ENCODE results near the gene RBM45. TPM values are rescaled to one million over a fixed set of nuclear protein-coding genes. Genes with fewer than 3 reads are reported as not detected.
"Not testable (repeated sequence)": the region's sequence is repeated elsewhere in the genome, so short reads cannot be mapped to it uniquely, and the experiment has no call there.

The RBM45 gene, protein sequence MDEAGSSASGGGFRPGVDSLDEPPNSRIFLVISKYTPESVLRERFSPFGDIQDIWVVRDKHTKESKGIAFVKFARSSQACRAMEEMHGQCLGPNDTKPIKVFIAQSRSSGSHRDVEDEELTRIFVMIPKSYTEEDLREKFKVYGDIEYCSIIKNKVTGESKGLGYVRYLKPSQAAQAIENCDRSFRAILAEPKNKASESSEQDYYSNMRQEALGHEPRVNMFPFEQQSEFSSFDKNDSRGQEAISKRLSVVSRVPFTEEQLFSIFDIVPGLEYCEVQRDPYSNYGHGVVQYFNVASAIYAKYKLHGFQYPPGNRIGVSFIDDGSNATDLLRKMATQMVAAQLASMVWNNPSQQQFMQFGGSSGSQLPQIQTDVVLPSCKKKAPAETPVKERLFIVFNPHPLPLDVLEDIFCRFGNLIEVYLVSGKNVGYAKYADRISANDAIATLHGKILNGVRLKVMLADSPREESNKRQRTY
- 1 to 10 TPM; 5.6 to 6.4 TPM for total RNA-seq
- long read RNA-seq, transcript RBM45-201 (10 exons, 1,785 nt): major isoform, 13 of 16 reads
- long read RNA-seq, partial matches to known transcripts: 1 of 16 reads
- long read RNA-seq, other reads (novel, unspliced or antisense): 1 of 16 reads

DNA sequence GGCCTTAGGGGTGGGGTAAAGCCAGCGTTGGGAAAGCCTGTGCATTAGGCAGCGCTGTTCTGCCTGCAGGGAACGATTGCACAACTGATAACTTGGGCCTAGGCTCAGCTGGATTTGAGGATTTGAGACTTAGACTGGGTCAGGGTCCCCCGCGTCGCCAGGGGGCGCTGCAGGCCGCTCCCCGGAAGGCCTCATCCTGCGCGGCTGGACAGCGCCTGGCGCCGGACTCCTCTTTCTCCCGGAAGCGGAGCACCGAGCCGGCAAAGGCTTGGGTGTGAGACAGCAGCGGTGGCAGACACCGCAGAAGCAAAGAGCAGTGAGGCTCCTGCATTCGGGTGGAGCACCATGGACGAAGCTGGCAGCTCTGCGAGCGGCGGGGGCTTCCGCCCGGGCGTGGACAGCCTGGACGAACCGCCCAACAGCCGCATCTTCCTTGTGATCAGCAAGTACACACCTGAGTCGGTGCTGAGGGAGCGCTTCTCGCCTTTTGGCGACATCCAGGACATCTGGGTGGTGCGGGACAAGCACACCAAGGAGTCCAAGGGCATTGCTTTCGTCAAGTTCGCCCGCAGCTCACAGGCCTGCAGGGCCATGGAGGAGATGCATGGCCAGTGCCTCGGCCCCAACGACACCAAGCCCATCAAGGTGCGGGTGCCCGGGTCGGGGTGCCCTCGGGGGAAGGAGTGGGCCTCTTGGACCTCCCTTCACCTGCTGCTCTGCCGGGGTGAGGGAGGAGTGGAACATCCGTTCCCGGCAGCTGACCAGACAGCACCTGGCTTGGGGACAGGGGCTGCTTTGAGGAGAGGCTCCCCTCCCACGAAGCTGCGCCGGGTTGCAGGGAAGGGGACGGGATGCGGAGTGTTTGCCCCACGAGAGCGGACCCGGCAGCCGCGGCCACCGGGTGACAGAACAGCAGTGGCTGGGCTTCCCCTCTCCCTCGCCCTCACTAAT, at the start of gene RBM45:
Gene RBM45, plus strand, starts transcription at position 236 of the 951 bp plus-strand sequence. Its CDS starts 110 bp downstream, at position 346.
- intact Hi-C loops (cut with DNase I): loop anchor here in 1 of 2 donors (2.0 kb wide), 1 partner anchor 302 kb away; no protein-coding TSS in a partner anchor
- peak; percentile 99 for ATAC-seq

DNA sequence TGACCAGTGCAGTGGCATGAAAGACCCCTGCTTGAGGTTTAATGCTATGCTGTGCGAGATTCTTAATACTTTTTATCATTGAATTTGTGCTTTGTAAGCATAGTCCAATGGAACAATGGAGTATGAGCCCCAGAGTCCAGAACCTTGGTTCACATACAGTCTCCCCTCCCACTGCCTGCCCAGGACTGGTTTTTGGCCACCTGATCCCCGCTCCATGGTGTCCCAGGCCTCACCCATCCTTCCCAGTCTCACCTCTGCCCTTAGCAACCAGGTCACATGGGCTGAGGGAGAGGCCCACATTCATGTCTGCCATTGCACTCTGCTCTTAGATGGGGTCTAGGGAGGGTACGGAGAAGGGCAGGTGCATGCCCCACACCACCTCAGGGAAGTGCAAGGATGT, 45.9 kb upstream of the RBM45 start:
- intact Hi-C loops (cut with DNase I): no loop called here
- no peak for ATAC-seq
- no peak for DNase-seq

More for the DNA sequence above, at the start of gene RBM45:
- peak; percentile 95 for DNase-seq

DNA sequence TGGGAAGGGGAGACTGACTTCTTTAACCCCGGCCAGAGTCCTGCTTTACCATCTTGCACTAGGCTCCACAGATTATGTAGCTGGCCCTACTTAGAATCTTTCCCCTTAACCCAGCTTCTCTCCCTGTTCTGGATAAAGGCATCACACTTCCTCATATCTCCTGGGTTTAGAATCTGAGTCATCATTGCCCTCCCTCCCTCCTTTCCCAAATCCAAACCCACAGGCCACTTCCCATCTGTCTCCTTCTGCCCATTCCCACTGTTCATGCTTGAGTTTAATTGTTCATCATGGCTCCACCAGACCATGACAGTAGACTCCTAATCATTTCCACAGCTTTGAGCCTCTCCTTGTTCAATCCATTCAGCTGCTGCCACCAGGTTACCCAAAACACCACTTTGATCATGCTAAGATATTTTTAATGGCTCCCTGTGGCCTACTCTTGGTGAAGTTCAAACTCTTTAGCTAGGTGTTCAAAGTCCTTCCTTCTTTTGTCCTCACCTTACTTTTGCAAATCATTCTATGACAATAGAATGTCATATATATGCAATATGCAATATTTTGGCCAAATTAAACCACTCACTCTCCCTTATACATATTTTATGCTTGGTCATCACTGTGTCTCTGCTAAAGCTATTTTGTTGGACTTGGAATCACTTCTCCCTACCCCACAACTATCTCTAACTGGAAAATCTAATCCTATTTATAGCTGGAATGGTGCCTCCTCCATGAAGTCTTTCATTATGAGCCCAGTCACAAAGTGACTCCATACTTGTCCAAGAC, 45.2 kb upstream of the RBM45 start:
- no peak for DNase-seq
- no peak for ATAC-seq
- intact Hi-C loops (cut with DNase I): no loop called here

DNA sequence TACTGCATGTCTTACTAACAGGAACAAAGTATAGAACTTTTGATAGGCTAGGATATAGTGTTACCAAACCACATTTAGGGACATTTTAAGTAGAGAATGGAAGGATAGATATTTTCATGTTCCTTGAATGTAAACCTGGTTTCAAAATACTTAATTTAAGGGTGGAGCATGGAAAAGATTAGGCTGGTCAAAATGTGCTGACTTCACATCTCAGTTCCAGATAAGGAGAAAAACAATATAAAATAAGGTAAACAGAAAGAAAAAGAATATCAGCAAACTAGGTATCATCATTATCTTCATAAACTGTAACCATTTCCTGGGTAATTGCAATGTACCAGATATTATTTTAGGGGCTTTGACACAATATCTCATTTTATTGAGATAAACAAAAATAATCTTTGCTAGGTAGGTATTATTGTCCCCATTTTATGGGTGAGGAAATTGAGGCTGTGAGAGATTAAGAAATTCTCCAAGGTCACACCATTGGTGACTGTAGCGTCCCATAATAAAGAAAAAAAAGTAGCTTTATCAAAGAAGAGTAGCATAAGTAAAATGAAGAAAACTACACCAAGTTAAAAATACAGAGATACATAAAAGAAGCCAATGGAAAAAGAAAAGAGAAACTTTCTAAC, 43.3 kb upstream of the RBM45 start:
- no peak for DNase-seq
- no peak for ATAC-seq
- intact Hi-C loops (cut with DNase I): no loop called here

DNA sequence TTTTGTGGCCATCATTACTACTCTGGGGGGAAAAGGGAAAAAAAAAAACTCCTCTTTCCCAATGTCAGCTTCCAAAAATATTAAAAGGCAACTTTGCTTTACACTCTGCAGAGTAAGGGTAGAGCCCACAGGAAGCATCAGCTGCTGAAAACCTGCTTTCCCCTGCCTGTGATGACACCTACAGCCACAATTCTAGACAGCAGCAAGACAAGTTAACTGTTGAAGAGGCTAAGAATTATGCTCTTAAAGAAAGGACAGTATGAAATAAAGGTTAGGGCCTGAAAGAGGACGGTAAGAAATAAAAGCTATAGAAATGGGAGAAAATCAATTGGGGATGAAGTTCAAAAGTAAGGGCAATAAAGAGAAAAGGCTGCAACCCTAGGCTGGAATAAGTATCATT, 42.7 kb upstream of the RBM45 start:
- no peak for ATAC-seq
- no peak for DNase-seq
- intact Hi-C loops (cut with DNase I): no loop called here

DNA sequence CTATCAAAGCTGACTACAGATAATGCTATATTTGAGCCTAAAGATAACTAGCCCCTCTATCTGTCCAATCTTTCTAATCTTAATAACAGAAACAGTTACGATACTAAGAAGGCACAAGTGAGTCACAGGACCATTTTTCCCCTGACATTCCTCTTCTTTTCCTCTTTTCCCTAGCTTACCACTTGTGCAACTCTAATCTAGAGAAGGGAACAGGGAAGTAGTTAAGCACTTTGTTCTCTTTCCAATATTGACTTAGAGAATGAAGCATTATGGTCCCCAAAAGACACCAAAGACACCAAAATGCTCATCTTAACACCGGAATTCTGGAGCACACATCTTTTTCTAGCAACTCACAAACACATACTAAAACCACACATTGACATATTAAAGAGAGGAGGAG, 41.4 kb upstream of the RBM45 start:
- intact Hi-C loops (cut with DNase I): no loop called here
- ATAC-seq: no peak

DNA sequence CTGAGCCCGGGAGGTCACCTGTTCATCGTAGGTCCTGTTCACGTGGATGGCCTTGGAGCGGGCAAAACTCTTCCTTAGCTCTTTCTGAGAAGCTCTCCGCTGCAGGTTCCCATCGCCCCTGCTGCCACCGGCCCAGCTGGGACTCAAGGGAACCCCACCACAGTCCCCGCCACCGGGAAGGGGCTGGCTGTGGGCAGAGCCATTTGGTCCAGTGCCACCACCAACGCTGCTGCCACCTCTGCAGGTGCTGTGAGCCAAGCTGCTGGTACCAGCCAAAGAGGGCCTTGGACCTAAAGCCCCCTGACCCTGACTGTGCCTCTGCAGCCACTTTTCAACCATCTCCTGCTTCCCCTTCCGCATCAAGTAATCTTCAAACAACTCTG, 40.2 kb upstream of the RBM45 start:
- ATAC-seq (no peak), DNase-seq (no peak)
- intact Hi-C loops (cut with DNase I): no loop called here

More for the DNA sequence above, 41.4 kb upstream of the RBM45 start:
- DNase-seq: no peak

DNA sequence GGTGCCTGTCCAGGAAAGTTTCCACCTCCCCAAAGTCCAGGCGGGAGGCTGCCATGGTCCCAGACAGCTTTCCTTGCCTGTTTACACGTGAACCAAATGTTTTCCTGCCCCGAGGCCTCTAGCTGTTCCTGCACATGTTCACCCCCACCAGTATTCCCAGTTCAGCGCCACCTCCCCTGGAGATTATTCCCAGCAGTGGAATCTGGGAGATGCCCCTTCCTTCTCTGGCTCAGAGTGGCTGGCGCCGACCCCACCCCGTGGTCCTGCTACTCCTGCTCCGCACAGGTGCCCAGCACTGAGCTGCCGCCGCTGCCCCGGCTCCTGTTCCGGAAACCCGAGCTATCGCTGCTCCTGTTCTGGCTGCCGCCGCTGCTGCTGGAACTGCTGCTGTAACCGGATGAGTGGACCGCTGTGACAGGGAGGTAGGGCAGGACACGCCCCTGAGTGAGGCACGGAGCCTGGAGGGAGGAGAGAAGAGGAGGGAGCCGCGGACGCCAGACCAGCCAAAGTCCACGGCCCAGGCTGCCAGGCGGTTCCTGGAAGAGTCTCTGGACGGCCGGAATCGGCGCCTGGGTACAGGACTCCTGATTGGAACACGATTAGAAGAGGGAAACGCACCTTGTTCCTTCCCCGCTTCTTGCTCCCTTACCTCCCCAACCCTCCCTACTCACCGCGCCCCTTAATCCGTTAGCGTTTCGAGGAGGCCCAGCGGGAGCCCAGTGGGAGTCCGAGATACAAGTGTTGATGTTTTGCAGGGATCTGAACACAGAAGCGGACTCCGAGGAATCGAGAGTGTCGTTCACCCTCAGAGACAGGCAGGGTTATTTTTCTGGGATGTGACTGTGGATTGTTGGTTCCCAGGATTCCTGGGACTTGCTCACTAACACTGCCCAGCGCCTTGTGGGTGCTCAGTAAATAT, 39.6 kb upstream of the RBM45 start, which contains the start of gene PDE11A:
Gene PDE11A, minus strand, starts transcription at position 395 of the 919 bp plus-strand sequence. Its CDS starts 340 bp downstream, at position 55.
- peak; percentile 82 for DNase-seq
- ATAC-seq: peak; percentile 93 to 99
- intact Hi-C loops (cut with DNase I): no loop called here

DNA sequence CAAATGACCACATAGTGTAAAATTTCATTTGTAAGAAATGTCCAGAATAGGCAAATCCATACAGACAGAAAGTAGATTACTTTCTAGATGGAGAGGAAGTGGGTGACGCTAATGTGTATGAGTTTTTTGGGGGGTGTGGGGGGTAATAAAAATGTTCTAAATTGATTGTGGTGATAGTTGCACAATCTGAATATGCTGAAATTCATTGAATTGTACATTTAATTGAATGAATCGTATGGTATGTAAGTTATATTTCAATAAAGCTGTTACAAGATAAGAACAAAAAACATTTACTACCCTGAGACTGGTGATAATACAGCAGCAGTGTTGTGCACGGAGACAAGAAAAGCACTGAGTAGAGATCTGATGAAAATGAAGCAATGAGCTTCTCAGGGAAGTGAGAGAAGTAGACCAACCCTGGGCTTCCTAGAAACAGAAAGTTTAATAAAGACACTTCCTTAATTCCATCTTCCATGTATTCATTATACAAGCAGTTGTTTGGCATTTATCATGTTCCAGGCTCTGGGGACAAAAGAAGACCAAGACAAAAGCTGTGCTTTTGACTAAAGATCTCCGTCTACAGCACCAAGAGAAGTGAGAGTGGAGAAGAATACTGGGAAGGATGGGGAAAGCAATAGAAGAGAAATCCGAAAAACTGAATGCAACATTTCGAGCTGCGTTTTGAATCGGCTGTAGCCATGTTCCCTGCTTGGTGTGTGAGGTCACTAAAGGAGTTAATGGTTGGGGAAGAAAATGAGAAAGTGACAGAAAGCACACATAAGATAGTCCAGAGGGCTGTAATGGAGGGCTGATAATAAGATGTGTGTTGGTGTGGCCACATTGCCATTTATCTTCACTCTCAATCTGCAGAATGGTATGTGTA, 37.9 kb upstream of the RBM45 start:
- intact Hi-C loops (cut with DNase I): no loop called here
- ATAC-seq (no peak), DNase-seq (no peak)

DNA sequence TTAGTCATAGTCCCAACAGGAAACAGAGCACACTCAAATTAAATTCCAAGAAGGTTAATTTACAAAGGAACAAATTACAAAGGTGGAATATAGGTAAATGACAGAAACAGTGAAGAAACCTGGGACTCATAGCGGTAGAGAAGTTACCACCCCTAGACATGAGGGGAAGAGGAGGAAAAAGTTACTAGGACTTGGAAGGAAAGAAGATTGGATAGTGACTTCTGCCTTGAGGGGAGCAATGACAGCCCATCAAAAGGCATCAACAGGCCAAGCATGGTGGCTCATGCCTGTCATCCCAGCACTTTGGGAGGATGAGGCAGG, 37.3 kb upstream of the RBM45 start:
- ATAC-seq (no peak), DNase-seq (no peak)
- intact Hi-C loops (cut with DNase I): no loop called here

DNA sequence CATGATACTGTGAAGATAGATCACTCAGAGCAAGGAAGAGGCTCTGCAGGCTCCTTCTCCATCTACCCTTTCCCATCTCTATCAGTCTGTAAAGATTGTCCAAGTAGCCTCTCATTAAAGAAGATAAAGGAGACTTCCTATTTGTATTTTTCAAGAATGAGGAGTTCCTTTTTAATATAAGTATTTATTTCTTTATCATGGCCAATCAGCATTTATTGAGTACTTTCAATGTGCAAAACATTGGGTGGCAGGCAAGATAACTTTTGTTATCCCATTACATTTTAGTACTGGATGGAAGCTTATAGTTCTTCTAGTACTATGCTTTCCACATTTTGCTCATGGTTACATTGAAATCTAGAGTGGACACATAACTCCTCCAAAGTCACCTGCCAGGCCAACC, 36.1 kb upstream of the RBM45 start:
- ATAC-seq (no peak), DNase-seq (no peak)
- intact Hi-C loops (cut with DNase I): no loop called here

DNA sequence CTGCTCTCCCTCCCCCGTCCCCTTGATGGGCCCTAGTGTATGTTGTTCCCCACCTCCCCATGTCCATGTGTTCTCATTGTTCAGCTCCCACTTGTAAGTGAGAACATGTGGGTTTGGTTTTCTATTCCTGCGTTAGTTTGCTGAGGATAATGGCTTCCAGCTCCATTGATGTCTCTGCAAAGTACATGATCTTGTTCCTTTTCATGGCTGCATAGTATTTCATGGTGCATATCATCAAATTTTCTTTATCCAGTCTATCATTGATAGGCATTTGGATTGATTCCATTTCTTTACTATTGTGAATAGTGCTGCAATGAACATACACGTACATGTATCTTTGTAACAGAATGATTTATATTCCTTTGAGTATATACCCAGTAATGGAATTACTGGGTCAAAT, 33.0 kb upstream of the RBM45 start:
- ATAC-seq; intact Hi-C loops (cut with DNase I); DNase-seq: not testable (repeated sequence)

DNA sequence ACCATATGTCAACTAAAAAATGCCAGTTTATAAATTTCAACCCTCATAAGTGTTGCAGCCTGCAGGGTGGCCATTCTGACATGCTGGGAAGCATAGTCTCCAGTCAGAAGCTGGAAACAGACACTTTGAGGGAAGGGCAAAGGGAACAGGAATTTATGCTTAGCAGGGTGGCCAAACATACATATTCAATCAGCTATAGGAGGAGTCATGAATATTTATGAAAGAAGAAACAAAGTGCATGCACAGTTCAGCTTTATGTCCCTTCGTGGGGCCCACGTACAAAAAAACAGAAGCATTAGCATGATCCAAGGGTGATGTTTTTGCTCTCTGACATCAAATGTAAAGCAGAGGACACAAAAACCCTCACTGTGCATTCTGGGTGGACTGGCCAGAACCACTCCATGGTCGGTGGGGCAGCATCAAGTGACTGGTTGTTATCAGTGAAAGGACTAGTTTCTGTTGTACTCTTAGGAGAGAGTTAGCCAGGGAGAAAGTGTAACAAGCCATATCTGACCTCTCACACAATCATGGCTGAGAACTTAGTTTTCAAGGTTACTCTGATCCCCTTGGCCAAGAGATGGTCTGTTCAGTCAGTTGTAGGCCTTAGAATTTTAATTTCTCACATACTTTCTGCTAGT, 29.7 kb upstream of the RBM45 start:
- intact Hi-C loops (cut with DNase I): no loop called here
- DNase-seq (no peak), ATAC-seq (no peak)

DNA sequence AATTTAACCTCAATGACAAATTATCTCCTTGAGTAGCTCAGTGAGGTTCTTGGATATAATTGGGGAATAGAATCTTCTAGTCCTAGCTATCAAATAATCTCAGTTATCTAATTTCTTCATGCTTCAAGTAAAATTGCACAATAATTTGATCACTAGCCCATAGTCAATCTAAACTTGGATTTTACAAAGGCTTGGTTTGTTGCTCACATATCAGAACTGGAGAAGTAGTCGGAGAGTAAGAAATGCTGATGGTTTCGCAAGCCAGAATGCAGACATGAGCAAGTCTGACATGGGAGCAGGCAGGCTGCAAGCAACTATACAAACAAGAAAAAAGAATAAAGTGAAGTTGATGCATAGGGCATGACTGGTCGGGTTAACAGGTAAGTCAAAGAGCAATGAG, 28.0 kb upstream of the RBM45 start:
- intact Hi-C loops (cut with DNase I): no loop called here
- ATAC-seq: no peak
- DNase-seq: no peak

DNA sequence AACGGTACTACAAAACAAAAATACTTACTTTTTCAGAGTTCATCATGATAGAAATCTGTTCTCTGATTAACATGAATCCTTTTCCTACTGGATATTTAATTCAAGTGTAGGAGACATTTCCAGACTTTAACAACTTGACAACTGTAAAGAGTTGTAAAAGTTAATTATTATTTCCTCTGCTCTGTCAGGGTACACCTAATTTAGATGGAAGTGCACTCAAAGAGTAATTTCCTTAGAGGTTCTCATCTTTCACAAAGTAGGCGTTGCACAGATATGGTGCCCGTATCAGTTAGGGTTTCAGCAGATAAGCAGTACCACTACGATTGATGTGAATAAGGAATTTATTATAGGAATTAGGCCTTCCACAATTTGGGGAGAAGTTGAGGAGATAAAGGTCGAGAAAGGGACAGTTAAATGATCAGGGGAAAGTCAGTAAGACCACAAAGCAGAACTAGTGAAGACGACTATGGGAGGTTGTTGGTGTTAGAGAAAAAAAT, 23.4 kb upstream of the RBM45 start:
- DNase-seq (no peak), ATAC-seq (no peak)

DNA sequence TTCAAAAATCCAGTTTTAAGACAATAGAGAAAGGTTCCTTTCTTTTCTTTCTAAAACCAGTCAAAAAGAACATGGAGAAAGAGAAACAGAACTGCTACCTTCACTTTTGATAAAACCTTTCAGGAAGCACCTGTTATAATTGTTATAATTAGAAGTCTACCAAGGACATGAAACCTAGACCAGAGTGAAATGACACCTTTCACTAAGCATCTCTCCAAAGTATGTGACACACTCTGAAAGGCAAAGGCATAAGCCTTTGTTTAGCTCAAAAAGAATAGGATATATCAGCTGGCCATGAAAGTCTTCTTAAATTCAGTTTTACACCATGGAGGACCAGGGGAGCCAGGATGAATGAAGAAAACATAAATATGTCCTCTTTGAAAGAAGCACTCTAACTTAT, 18.8 kb upstream of the RBM45 start:
- intact Hi-C loops (cut with DNase I): no loop called here
- DNase-seq (no peak), ATAC-seq (no peak)

More for the DNA sequence above, 23.4 kb upstream of the RBM45 start:
- intact Hi-C loops (cut with DNase I): no loop called here
